ENCODE data around the gene PAQR6. TPM values are rescaled to one million over a fixed set of nuclear protein-coding genes. Genes with fewer than 3 reads are reported as not detected.

Gene PAQR6
- total RNA-seq, 2 donors from 2014 or later = 0.33 TPM; not detected in 1

DNA sequence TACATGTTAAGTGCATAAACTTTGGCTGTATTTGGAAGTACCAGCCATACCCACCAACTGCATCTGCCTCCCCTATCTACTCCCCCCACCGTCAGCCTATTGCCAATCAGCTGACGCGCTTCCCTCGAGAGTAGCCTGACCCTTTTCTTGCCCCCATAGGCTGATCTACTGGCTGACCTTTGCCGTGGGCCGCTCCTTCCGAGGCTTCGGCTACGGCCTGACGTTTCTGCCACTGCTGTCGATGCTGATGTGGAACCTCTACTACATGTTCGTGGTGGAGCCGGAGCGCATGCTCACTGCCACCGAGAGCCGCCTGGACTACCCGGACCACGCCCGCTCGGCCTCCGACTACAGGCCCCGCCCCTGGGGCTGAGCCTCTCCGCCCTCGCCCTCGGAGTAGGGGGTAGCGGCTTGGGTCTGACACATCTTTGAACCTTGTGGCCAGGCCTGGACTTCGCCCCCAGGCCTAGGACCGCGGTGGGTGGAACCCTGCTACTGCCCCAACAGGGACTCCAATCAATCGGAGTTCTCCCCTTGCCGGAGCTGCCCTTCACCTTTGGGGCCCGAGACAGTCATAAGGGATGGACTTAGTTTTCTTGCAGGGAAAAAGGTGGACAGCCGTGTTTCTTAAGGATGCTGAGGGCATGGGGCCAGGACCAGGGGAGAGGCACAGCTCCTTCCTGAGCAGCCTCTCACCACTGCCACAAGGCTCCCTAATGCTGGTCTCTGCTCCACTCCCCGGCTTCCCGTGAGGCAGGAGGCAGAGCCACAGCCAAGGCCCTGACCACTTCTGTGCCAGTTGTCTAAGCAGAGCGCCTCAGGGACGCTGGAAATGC lies 43.6 kb upstream of the PAQR6 start:
- WGBS, 2 donors = 11 to 12% methylated on average over 13 to 37 of the region's 37 CpGs
- Histone ChIP-seq H3K9me3 (no peaks in the 10 kb centered on the region), H3K4me1 (peaks cover 28% of the 10 kb centered on the region), H3K4me3 (peak overlapping the region in 1 of 2 donors; percentile 10), H3K27me3 (no peaks in the 10 kb centered on the region), H3K36me3 (replicated peaks in 1 of 2; ENCODE audit: insufficient read depth in 1 of 2, low read depth in 2 of 2) (no peaks in the 10 kb centered on the region), H3K27ac (peak overlapping the region; percentile 23 to 72 (median 62))
- ATAC-seq = peak; percentile 93
- intact Hi-C loops (cut with DNase I) = no loop called here
- peak; percentile 85 to 96 (median 94) for DNase-seq
- TF ChIP-seq POLR2A (IDR thresholded peaks at IDR 0.05) = peak; percentile 33 to 75 (median 68)
- TF ChIP-seq, protein P1, sequence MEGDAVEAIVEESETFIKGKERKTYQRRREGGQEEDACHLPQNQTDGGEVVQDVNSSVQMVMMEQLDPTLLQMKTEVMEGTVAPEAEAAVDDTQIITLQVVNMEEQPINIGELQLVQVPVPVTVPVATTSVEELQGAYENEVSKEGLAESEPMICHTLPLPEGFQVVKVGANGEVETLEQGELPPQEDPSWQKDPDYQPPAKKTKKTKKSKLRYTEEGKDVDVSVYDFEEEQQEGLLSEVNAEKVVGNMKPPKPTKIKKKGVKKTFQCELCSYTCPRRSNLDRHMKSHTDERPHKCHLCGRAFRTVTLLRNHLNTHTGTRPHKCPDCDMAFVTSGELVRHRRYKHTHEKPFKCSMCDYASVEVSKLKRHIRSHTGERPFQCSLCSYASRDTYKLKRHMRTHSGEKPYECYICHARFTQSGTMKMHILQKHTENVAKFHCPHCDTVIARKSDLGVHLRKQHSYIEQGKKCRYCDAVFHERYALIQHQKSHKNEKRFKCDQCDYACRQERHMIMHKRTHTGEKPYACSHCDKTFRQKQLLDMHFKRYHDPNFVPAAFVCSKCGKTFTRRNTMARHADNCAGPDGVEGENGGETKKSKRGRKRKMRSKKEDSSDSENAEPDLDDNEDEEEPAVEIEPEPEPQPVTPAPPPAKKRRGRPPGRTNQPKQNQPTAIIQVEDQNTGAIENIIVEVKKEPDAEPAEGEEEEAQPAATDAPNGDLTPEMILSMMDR (IDR thresholded peaks at IDR 0.05) = no peak

DNA sequence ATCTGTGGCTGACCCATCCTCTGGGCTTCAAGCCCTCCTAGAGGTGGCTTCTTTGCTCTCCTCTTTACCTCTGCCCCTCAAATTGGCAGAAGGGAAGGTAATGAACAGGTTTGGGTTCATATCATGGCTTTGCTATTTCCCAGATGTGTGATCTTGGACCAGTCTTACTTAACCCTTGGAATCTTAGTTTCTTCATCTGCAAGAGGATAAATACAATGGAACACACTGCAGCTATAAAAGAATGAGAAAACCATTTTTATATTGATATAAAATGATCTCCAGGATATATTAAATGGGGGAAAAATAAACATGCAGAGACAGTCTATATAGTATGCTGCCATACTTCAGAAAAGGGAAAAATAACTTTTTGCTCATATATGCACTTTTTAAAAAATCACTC lies 42.0 kb upstream of the PAQR6 start:
- ATAC-seq (no peak), DNase-seq (no peak)
- H3K9me3 ChIP-seq = no peaks in the 10 kb centered on the region
- intact Hi-C loops (cut with DNase I) = no loop called here
- no peaks in the 10 kb centered on the region for H3K27me3 ChIP-seq
- H3K4me1 ChIP-seq = peaks cover 23% of the 10 kb centered on the region
- no peak for TF ChIP-seq POLR2A (IDR thresholded peaks at IDR 0.05)
- TF ChIP-seq, protein P1 (IDR thresholded peaks at IDR 0.05) = no peak
- no peaks in the 10 kb centered on the region for H3K36me3 ChIP-seq (replicated peaks in 1 of 2; ENCODE audit: insufficient read depth in 1 of 2, low read depth in 2 of 2)
- no peak overlapping the region for H3K27ac ChIP-seq
- H3K4me3 ChIP-seq = no peak overlapping the region

DNA sequence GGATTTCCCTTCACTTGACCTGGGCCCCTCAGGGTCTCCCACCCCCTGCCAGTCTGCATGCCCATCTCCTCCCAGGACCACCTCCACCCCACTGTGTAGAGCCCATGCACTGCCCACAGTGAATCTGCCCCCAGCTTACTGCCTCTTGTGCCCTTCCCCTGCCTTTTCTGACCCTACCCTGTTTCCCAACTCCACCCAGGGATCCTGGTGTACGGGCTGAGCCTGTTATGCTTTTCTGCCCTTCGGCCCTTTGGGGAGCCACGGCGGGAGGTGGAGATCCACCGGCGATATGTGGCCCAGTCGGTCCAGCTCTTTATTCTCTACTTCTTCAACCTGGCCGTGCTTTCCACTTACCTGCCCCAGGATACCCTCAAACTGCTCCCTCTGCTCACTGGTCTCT lies 38.2 kb upstream of the PAQR6 start:
- H3K4me1 ChIP-seq = peaks cover 27% of the 10 kb centered on the region
- intact Hi-C loops (cut with DNase I) = no loop called here
- 93 to 95% methylated on average over 8 of the region's 8 CpGs for WGBS, 2 donors
- TF ChIP-seq, protein P1 (IDR thresholded peaks at IDR 0.05) = no peak
- TF ChIP-seq POLR2A (IDR thresholded peaks at IDR 0.05) = no peak
- DNase-seq (no peak), ATAC-seq (no peak)
- no peak overlapping the region for H3K27ac ChIP-seq
- no peaks in the 10 kb centered on the region for H3K36me3 ChIP-seq (replicated peaks in 1 of 2; ENCODE audit: insufficient read depth in 1 of 2, low read depth in 2 of 2)
- H3K9me3 ChIP-seq = no peaks in the 10 kb centered on the region
- no peak overlapping the region for H3K4me3 ChIP-seq
- no peaks in the 10 kb centered on the region for H3K27me3 ChIP-seq

GRCh38 chr1:156285437-156285836 lies 37.6 kb upstream of the PAQR6 start:
- Histone ChIP-seq H3K27ac (no peak overlapping the region), H3K27me3 (no peaks in the 10 kb centered on the region), H3K4me1 (peaks cover 25% of the 10 kb centered on the region), H3K36me3 (replicated peaks in 1 of 2; ENCODE audit: insufficient read depth in 1 of 2, low read depth in 2 of 2) (no peaks in the 10 kb centered on the region), H3K9me3 (no peaks in the 10 kb centered on the region), H3K4me3 (no peak overlapping the region)
- ATAC-seq = no peak
- TF ChIP-seq, protein P1 (IDR thresholded peaks at IDR 0.05) = no peak
- no peak for TF ChIP-seq POLR2A (IDR thresholded peaks at IDR 0.05)
- 91 to 100% methylated on average over 1 to 16 of the region's 21 CpGs for WGBS, 2 donors
- intact Hi-C loops (cut with DNase I) = no loop called here
- DNase-seq = no peak

DNA sequence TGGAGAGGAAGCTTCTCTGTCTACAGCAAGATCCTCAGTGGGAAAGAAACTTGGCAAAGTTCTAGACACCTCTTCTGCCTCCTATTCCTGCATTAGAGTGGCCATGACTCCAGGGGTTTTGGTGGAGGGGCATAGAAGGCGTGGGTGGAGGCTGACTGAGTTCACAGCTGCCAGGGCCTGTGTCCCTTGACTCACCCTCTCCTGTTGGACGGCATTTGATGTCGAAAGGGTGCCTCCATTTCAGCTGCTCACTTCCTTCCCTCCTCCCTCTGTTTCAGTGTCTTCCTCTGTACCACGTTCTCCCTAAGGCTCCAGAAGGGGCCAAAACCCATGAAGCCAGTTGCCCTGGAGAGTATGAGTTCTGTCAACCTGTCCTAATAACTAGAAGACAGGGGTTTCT lies 36.9 kb upstream of the PAQR6 start:
- Histone ChIP-seq H3K9me3 (no peaks in the 10 kb centered on the region), H3K36me3 (replicated peaks in 1 of 2; ENCODE audit: insufficient read depth in 1 of 2, low read depth in 2 of 2) (no peaks in the 10 kb centered on the region), H3K4me1 (peaks cover 25% of the 10 kb centered on the region), H3K27ac (no peak overlapping the region), H3K4me3 (no peak overlapping the region), H3K27me3 (no peaks in the 10 kb centered on the region)
- TF ChIP-seq POLR2A (IDR thresholded peaks at IDR 0.05) = no peak
- TF ChIP-seq, protein P1 (IDR thresholded peaks at IDR 0.05) = no peak
- ATAC-seq (no peak), DNase-seq (no peak)
- intact Hi-C loops (cut with DNase I) = no loop called here
- WGBS, 2 donors = 59 to 82% methylated on average over 4 of the region's 4 CpGs
